ENCODE data around the gene HOXB3.

Gene HOXB3

GRCh38 chr17:48608494-48608834 lies 18.4 kb upstream of the HOXB3 start:
- Histone ChIP-seq H3K9ac (ENCODE audit: low read length) (peak overlapping the region; percentile 94), H3K9me3 (ENCODE audit: control insufficient read depth, low read length) (no peaks in the 10 kb centered on the region), H3K36me3 (ENCODE audit: control insufficient read depth, insufficient read depth, low read length, severe bottlenecking) (no peaks in the 10 kb centered on the region), H3K4me1 (ENCODE audit: control insufficient read depth, insufficient read depth, low read length) (peaks cover 33% of the 10 kb centered on the region), H3K27me3 (replicated peaks; ENCODE audit: control insufficient read depth, insufficient read depth, low read length) (no peaks in the 10 kb centered on the region), H3K4me3 (ENCODE audit: low read length) (no peak overlapping the region)
- DNase-seq (ENCODE audit: low read depth): no peak

GRCh38 chr17:48606892-48607614 lies 17.0 kb upstream of the HOXB3 start:
- DNase-seq (ENCODE audit: low read depth): no peak
- no peaks in the 10 kb centered on the region for H3K27me3 ChIP-seq (replicated peaks; ENCODE audit: control insufficient read depth, insufficient read depth, low read length)

GRCh38 chr17:48605991-48606891 lies 16.2 kb upstream of the HOXB3 start:
- H3K27me3 ChIP-seq (replicated peaks; ENCODE audit: control insufficient read depth, insufficient read depth, low read length): no peaks in the 10 kb centered on the region
- H3K9me3 ChIP-seq (ENCODE audit: control insufficient read depth, low read length): no peaks in the 10 kb centered on the region
- peaks cover 44% of the 10 kb centered on the region for H3K4me1 ChIP-seq (ENCODE audit: control insufficient read depth, insufficient read depth, low read length)
- no peaks in the 10 kb centered on the region for H3K36me3 ChIP-seq (ENCODE audit: control insufficient read depth, insufficient read depth, low read length, severe bottlenecking)
- H3K4me3 ChIP-seq (ENCODE audit: low read length): no peak overlapping the region
- no peak for DNase-seq (ENCODE audit: low read depth)
- peak overlapping the region; percentile 97 for H3K9ac ChIP-seq (ENCODE audit: low read length)

More at GRCh38 chr17:48606892-48607614, 17.0 kb upstream of the HOXB3 start:
- no peaks in the 10 kb centered on the region for H3K9me3 ChIP-seq (ENCODE audit: control insufficient read depth, low read length)
- peaks cover 39% of the 10 kb centered on the region for H3K4me1 ChIP-seq (ENCODE audit: control insufficient read depth, insufficient read depth, low read length)
- no peaks in the 10 kb centered on the region for H3K36me3 ChIP-seq (ENCODE audit: control insufficient read depth, insufficient read depth, low read length, severe bottlenecking)
- no peak overlapping the region for H3K4me3 ChIP-seq (ENCODE audit: low read length)
- peak overlapping the region; percentile 97 for H3K9ac ChIP-seq (ENCODE audit: low read length)

- no peaks in the 10 kb centered on the region for H3K27me3 ChIP-seq (replicated peaks; ENCODE audit: control insufficient read depth, insufficient read depth, low read length)
- no peaks in the 10 kb centered on the region for H3K9me3 ChIP-seq (ENCODE audit: control insufficient read depth, low read length)
Measured at GRCh38 chr17:48605409-48605919, 15.4 kb upstream of the HOXB3 start.

GRCh38 chr17:48604770-48605329 lies 14.8 kb upstream of the HOXB3 start, which contains the start of gene HOXB6:
TSS of gene HOXB6 (minus strand) at chr17:48604986. CDS start at chr17:48598150, 6,836 bp downstream.
- Histone ChIP-seq H3K27me3 (replicated peaks; ENCODE audit: control insufficient read depth, insufficient read depth, low read length) (no peaks in the 10 kb centered on the region), H3K9ac (ENCODE audit: low read length) (peak within 1 kb of the TSS; percentile 97), H3K9me3 (ENCODE audit: control insufficient read depth, low read length) (no peaks in the 10 kb centered on the region), H3K4me1 (ENCODE audit: control insufficient read depth, insufficient read depth, low read length) (peaks cover 46% of the 10 kb centered on the region), H3K36me3 (ENCODE audit: control insufficient read depth, insufficient read depth, low read length, severe bottlenecking) (no peaks in the 10 kb centered on the region), H3K4me3 (ENCODE audit: low read length) (peak within 1 kb of the TSS; percentile 95)
- no peak for DNase-seq (ENCODE audit: low read depth)

More at GRCh38 chr17:48605409-48605919, 15.4 kb upstream of the HOXB3 start:
- Histone ChIP-seq H3K9ac (ENCODE audit: low read length) (peak overlapping the region; percentile 97), H3K4me1 (ENCODE audit: control insufficient read depth, insufficient read depth, low read length) (peaks cover 47% of the 10 kb centered on the region), H3K36me3 (ENCODE audit: control insufficient read depth, insufficient read depth, low read length, severe bottlenecking) (no peaks in the 10 kb centered on the region), H3K4me3 (ENCODE audit: low read length) (peak overlapping the region; percentile 95)
- no peak for DNase-seq (ENCODE audit: low read depth)

GRCh38 chr17:48603959-48604769 lies 14.1 kb upstream of the HOXB3 start:
- H3K4me1 ChIP-seq (ENCODE audit: control insufficient read depth, insufficient read depth, low read length): peaks cover 41% of the 10 kb centered on the region
- no peaks in the 10 kb centered on the region for H3K36me3 ChIP-seq (ENCODE audit: control insufficient read depth, insufficient read depth, low read length, severe bottlenecking)
- H3K27me3 ChIP-seq (replicated peaks; ENCODE audit: control insufficient read depth, insufficient read depth, low read length): no peaks in the 10 kb centered on the region
- peak overlapping the region; percentile 95 for H3K4me3 ChIP-seq (ENCODE audit: low read length)
- H3K9me3 ChIP-seq (ENCODE audit: control insufficient read depth, low read length): no peaks in the 10 kb centered on the region
- H3K9ac ChIP-seq (ENCODE audit: low read length): peak overlapping the region; percentile 97
- no peak for DNase-seq (ENCODE audit: low read depth)

- Histone ChIP-seq H3K4me1 (ENCODE audit: control insufficient read depth, insufficient read depth, low read length) (peaks cover 49% of the 10 kb centered on the region), H3K9ac (ENCODE audit: low read length) (peak overlapping the region; percentile 97), H3K36me3 (ENCODE audit: control insufficient read depth, insufficient read depth, low read length, severe bottlenecking) (no peaks in the 10 kb centered on the region), H3K9me3 (ENCODE audit: control insufficient read depth, low read length) (no peaks in the 10 kb centered on the region), H3K4me3 (ENCODE audit: low read length) (peak overlapping the region; percentile 95), H3K27me3 (replicated peaks; ENCODE audit: control insufficient read depth, insufficient read depth, low read length) (no peaks in the 10 kb centered on the region)
- DNase-seq (ENCODE audit: low read depth): no peak
Measured at GRCh38 chr17:48601539-48602425, 11.7 kb upstream of the HOXB3 start.

GRCh38 chr17:48601207-48601538 lies 11.1 kb upstream of the HOXB3 start:
- H3K27me3 ChIP-seq (replicated peaks; ENCODE audit: control insufficient read depth, insufficient read depth, low read length): no peaks in the 10 kb centered on the region
- H3K9ac ChIP-seq (ENCODE audit: low read length): peak overlapping the region; percentile 97
- peaks cover 50% of the 10 kb centered on the region for H3K4me1 ChIP-seq (ENCODE audit: control insufficient read depth, insufficient read depth, low read length)
- H3K9me3 ChIP-seq (ENCODE audit: control insufficient read depth, low read length): no peaks in the 10 kb centered on the region
- no peak for DNase-seq (ENCODE audit: low read depth)
- peaks cover 3% of the 10 kb centered on the region for H3K36me3 ChIP-seq (ENCODE audit: control insufficient read depth, insufficient read depth, low read length, severe bottlenecking)
- peak overlapping the region; percentile 95 for H3K4me3 ChIP-seq (ENCODE audit: low read length)

- Histone ChIP-seq H3K36me3 (ENCODE audit: control insufficient read depth, insufficient read depth, low read length, severe bottlenecking) (peaks cover 10% of the 10 kb centered on the region), H3K9ac (ENCODE audit: low read length) (no peak overlapping the region), H3K4me1 (ENCODE audit: control insufficient read depth, insufficient read depth, low read length) (peaks cover 46% of the 10 kb centered on the region), H3K9me3 (ENCODE audit: control insufficient read depth, low read length) (no peaks in the 10 kb centered on the region), H3K4me3 (ENCODE audit: low read length) (no peak overlapping the region), H3K27me3 (replicated peaks; ENCODE audit: control insufficient read depth, insufficient read depth, low read length) (no peaks in the 10 kb centered on the region)
- no peak for DNase-seq (ENCODE audit: low read depth)
Measured at GRCh38 chr17:48600244-48601098, 10.4 kb upstream of the HOXB3 start.

Data from adipocyte (in vitro differentiated cells).